HG02840 (cell line): ENCODE measurements around the gene PALD1.

Source experiments
- ATAC-seq: cut with Tn5 transposase; IDR thresholded peaks from one replicate; pipeline ENCODE4 v1.9.1; 2021; ENCODE audit warnings: mild to moderate bottlenecking, moderate library complexity, moderate number of reproducible peaks; ENCODE audit not compliant: unreplicated experiment, low FRiP score

The PALD1 gene

DNA sequence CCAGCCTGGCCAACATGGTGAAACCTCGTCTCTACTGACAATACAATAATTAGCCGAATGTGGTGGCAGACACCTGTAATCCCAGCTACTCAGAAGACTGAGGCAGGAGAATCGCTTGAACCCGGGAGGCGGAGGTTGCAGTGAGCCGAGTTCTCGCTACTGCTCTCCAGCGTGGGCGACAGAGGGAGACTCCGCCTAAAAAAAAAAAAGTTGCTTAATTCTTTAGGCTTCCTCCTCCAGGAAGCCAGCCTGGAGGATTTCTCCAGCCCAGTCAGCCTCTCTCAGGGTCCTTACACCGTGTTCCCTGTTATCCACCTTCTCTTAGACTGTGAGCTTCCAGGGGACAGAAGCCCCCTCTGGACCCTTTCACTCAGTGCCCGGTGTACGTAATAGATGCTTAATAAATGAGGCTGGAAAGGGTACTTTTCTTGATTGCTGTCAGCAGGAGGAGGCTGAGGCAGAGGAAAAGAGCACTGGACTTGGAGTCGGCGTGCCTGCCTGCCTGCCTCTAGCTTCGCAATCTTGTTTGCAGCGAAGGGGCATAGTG lies 20.7 kb upstream of the PALD1 start:
- no peak for ATAC-seq

DNA sequence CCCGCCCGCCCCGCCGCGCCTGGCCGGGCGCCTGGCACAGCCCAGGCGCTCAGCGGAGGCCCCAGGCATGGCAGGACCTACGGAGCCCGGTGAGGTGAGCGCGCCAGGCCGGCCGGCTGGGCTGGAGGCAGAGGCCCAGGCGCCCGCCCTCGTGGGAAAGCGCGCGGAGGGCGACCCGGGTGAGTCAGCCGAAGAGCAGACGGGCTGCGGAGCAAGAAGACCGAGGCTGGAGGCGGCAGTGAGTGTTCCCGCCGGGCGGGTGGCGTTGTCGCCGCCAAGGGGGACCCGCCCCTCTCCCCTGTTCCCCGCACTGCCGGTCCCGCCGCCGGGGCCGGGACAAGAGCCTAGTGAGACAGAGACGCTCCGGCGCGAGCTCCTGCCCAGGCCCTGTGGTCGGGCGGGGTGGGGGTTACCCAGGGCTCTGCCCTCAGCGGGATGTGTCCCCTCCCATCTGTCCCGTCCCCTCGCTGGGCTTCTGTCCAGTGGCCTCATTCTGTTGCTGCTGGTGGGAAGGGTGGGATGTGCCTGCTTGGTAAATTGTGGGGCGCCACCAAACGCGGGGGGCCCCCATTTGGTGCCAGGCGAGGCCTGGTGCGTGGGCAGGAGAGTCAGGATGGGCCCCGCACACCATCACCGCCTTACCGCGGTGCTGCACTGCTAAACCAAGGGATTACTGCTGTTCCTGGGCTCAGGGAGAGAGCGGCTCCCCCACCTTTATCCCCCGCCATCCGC lies 20.1 kb upstream of the PALD1 start:
- no peak for ATAC-seq

DNA sequence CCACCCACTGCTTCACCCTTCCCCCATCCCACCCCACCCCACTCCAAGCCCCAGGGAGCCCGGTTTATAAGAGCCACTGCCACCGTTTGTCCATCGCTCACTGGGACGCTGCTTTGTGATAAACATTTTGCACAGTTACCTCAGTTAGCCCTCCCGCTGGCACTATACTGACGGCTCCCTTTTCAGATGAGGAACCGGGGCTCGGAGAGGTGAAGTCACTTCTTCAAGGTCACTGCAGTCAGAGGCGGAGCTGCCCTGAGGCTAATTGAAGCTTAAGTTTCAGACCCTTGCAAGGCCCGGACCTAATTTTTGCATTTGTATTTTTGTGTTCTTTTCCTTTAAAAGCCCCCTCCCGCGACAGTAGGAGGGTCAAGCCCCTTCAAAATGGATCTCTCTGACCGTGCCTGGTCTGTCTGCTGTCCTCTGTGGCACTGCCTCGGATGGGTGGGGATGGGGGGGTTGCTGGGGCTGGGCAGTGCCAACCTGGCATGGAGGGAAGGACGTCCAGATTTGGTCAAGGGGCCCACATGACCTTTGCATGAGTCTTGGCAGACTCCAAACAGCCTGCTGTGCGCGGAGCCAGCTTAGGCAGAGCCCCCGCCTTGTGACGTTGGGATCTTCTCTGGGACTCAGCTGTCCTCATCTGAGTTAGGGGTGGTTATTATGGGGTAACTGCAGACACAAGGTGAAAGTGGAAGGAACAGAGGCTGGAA lies 19.4 kb upstream of the PALD1 start:
- no peak for ATAC-seq

DNA sequence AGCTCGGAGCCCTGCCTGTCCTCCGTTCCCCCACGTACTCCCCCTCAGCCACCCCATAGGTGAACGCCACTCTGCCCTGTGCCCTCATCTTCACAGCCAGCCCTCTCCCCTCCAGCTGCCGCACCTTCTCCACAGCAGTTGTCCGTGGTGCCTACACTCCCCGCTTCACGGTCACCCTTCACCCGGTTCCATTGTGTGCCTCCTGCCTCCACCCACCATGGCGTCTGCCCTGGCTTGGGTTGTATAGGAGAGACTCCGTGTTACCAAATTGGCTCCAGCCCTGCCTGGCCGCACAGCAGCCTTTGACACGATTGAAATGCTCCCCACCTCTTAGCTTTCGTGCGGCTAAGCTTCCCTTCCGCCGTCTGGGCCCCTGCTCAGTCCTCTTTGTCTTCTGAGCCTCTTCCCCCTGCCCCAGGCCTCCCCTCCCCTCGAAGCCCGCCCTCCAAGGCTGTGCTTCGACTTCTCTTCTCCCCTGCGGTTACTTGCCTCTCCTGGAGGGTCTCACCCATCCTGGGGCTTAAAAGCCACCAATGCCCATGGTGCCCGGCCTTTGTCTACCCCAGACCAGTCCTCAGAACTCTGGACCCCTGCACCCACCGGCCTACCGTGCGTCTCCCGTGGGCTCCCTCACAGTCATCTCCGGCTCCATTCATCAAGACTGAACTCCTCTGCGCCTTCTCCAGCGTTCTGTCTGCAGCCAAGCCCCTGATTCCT lies 18.6 kb upstream of the PALD1 start:
- no peak for ATAC-seq

DNA sequence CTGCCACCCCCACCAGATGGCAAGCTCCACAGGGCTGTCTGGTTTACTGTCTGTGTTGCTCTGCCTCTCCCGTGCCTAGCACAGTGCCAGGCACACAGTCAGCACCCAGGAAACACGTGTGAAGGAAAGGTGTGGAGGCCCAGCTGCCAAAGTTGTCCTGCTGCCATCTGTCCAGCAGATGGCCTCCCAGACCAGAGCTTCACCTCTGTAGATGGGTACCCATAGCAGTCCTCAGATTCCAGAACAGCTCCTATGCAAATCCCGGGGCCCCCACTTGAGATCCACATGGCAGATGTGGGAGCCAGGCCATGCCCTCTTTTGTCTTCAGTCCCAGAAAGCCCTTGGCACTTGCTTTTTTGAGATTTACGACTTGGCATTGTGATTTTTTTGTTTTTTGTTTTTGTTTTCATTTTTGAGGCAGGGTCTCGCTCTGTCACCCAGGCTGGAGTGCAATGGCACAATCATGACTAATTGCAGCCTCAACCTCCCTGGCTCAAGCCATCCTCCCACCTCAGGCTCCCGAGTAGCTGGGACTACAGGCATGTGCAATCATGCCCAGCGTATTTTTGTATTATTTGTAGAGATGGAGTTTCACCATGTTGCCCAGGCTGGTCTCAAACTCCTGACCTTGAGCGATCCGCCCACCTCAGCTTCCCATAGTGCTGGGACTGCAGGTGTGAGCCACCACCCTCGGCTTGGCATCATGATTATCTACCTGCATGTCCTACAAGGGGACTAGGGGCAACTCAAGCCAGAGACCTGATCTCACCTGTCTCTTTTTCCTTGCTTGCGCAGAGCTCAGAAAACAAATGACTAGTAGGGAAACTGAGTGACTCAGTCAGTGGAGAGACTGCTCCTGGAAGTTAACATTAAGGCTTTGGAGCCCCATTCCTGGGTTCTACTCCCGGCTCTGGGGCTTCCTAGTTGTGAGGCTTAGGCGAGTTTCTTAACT lies 16.9 kb upstream of the PALD1 start:
- no peak for ATAC-seq

DNA sequence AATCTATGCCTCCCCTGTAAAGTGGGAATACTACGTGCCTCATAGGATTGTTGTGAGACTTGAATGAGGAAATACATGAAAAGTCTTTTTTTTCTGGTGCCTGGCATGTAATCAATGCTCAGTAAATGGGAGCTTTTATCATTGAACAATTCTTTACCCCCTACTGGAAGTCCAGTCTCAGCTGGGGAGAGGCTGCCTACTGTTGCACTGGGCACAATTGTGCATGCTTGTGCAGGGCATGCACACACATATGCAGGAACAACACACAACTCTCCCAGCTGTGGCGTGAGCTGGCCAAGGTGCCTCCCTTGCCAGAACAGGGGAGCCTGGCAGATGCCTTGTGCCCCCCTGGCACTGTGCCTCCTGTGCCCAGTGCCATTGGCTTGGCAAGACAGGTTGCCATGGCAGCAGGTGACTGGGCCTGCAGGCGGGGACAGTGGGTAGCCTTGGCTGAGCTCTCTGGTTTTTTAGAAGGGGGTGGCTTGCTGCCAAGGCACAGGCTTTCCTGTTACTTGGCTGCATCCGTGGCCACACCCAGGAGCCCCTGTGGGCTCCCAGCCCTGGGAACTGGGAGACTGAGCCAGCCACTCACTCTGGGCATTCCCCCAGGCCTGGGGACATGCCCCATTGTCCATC lies 16.1 kb upstream of the PALD1 start:
- no peak for ATAC-seq

DNA sequence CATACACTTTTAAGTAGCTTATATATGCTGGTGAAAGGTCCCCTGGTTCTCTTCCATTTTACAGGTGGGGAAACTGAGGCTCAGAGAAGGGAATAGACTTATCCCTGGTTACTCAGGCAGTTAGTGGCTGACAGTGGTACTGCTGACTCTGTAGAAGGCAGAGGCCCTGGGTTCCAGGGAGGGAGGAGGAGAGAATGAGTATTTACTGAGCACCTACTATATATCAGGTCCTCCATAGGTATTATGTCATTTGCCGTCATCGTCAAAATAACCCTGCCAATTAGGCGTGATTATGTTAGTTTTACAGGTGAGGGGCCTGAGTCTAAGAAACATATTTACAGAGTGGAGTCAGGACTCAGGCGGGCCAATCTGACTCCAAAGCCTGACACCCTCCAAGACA lies 13.3 kb upstream of the PALD1 start:
- no peak for ATAC-seq

DNA sequence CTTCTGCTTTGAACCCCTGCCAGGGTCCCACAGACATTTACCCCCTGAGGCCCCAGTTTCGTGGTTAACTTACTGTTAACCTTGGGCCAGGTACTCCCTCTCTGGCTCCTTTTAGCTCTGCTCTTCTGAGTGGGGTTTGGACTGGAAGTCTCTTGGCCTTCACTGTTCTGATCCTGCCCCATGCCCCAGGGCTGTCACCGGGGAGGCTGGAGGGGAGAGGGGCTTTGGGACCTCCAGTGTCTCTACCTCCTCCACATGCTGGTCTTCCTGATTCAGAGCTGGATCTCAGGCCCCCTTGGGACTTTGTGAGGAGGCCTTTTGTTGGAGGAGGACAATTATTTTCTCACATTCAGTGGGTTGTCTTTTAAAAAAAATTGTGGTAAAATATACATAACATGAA lies 12.7 kb upstream of the PALD1 start:
- no peak for ATAC-seq

DNA sequence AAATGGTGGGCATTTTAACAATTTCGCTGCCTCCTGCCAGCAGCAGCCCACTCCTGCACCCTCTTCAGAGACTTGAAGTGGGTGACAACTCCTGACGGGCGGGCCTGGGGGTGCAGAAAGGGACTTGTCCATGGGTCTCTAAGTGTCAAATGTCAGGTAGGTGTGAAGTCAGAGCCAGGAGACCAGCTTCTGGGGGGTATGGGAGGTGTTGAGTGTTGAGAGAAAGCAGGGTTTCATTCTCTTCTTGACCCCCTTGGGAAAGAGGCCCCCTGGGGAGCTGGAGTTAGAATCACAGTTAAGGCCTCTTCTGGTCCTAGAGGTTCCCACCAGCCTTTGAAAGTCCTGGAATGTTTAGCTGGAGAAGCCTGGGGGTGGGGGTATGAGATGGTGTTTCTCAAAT lies 11.6 kb upstream of the PALD1 start:
- no peak for ATAC-seq

DNA sequence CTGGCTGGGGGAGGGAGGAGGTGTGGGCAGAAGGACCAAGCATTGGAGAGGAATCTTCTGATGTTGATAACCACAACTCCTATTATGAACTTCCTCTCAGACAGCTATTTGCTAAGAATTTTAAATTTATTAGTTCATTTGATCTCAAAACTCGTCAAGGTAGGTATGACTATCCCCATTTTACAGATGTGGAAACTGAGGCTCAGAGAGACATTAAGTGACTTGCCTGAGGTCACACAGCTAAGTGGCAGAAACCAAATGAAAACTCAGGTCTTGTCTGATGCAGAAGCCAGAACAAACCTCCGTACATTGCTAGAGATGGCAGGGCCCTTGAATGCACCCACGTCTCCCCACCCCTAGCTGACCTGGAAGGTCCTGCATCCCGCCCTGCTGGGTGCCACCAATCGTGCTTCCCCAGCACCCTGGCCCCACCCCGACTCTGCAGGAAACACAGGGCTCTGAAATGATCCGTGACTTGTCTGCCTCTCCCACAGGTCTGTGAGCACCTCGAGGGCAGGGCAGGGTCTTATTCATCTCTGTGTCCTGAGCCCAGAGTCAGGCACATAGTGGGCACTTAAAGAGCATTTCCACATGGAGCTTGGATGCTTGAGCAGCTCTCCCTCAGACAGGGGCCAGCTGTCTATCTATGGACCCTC lies 5.6 kb upstream of the PALD1 start:
- no peak for ATAC-seq

DNA sequence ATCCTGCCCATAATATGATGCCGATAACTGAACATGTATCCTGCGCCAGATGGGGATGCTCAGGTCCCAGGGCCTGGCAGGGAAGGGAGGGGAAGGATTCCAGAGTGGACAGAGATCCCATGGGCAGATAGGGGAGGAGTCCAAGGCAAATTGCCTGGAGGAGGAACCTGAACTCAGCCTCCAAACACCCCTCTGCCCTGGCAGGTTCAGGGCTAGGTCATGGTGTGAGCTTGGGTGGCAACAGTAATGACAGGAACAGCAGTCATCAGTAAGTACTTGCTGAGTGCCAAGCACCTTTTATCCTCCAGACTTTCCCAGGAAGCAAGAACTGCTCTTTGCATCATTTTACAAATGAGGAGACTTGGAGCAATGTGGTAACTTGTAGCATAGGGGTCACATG lies 3.8 kb upstream of the PALD1 start:
- ATAC-seq, result no peak

DNA sequence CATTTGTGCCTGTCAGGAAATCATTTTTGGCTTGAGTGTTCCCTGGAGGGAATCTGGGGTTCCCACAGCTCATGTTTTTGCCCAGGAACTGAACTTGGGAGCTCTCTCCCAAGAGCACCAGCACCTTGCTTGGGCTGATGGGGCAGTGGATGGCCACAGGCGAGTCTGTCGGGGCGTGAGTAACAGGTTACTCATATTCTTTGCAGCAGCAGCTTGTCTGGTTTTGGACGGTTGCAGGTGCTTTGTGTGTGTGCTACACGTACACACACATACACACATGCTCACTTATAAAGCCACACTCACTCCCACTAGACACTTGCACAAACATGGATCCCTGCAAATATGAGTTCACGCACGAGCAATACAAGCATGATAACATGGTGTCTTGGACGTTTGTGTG lies 2.9 kb upstream of the PALD1 start:
- ATAC-seq, result no peak

DNA sequence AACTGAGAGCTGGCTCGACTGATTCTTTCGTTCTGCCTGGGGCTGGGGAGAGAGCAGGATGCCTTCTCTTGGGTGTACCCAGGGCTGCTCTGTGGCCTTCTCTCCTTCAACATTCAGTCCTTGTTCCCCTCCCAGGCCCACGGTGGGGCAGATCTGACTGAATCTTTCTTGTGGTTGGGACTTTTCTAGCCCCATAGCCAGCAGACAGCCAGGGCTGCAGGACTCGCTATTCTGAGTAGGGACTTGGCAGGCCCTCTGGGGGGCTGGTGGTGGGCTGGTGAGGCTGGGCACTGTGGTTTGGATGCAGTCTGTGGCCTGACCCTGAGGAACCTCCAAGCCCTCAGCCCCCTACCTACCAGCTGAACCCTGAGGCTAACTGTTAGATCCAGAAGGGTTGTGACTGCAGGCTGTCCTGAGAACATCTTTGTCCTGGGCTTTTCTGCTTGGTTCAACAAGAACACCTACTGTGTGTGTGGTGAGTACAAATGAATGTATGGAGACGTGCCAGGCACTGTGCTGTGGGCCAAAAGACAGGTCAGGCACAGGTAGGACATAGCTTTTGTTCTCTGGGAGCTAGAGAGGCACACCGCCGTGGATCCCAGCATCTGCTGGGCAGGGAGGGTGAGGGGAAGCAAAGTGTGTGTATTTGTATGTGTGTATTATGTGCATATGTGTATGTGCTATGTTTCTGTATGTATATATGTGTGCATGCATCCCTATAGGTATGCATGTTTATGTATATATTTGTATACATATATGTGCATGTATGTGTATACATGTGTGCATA lies 2.1 kb upstream of the PALD1 start:
- no peak for ATAC-seq

DNA sequence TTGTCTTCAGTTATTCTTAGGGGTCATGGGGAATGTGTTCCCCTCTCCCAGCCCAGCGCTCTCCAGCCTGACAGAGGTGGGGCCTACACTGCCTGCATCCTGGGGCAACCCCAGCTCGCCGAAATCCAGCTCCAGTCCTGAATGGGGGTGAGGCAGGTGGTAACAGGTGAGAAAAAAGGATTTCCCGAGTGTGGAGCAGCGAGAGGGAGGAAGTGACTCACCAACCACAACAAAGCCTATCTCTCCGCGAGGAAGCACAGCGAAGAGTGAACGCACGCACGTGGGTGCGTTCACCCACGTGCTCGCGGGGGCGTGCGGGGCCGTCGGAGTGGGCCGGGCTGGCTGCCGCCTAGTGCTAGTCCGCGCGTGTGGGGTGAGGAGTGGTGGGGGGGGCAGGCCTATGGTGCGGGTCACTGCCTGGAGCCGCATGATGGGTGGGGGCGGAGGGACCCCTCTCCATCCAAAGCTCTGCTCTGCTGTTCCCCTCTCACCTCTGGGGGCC lies 855 bp upstream of the PALD1 start:
- no peak for ATAC-seq

DNA sequence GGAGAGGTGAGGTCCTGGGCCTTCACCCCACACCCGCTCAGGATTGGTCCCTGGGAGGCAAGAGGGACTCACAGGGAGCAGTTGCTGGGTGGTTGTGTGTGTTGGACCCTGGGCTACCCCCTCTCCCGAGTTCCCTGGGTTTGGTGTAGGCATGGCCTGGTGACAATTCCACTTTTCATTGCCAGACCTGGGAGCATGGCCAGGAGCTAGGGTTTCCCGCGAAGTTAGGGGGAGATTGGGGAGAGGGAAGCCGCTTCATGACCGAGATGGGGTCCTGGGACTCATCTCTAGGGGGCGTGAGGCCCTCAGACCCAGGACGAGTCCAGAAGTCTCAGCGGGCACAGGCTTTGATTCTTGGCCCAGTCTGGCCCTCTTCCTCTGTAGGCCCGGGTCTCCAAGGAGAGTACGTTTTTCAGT lies 606 bp downstream of the PALD1 start:
- no peak for ATAC-seq

DNA sequence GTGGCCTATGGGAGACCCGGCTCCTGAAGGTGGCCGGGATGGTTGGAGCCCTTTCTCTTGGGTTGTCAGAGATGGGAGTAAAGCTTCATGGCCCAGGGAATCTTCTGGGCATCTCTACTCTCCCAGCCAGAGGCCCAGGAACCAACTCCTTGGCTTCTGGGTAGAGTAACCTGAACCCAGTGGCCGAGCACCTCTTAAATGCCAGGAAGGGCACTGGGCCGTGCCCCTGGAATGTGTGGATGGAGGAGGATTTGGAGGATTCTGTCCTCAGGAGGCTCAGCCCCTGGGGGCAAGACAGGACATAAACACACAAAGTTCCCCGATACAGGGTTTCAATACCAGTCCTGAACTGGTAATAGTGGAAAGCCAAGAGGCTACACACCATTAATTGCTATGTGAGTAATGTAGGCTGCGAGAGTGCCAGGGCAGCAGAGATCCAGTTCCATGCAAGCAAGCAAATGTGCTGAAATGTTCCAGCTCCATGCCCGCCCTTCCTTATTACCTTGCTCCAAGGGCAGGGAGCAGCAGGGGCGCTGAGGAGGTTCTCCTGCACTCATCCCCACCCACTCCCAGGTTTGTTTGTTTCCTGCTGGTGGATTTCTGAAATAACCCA lies 1.2 kb downstream of the PALD1 start:
- ATAC-seq, result no peak

DNA sequence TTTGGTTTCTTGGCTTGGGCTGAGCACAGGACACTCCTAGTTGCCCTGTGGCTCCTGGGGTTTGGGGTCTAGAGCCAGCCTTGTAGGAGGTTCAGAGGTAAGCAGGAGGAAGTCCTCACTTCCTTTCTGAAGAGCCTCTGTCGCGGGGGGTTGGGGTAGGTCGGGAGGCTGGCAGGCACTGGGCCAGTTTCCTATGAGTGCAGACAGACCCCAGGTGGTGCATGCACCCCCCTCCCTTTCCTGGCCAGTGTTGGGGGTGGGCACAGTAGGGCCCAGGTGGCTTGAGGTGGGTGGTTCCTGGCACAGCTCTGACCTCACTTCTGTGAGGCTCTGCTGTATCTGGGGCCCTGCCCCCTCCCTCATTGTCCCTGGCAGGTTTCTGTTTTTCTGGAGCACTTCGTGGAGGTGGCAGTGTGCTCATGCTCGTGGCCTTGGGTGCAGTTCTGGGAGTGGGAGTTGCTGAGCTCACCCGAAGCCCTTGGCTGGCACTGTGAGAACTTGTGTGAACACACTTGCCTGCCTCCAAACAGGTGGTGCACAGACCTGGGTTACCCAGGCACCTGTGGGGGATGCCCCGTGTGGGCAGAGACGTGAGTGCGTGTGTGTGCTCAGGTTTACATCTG lies 1.8 kb downstream of the PALD1 start:
- ATAC-seq, result no peak
